Naive thymus-derived CD8-positive, alpha-beta T cell (primary cell): Measurements from ENCODE around the gene IPO9. TPM values are rescaled to one million over a fixed set of nuclear protein-coding genes. Genes with fewer than 3 reads are reported as not detected.
"Not testable (repeated sequence)": the region's sequence is repeated elsewhere in the genome, so short reads cannot be mapped to it uniquely, and the experiment has no call there.

Experiments
- ATAC-seq, 2 donors: fragments of 150-1000 bp; cut with Tn5 transposase in 1 of 2; sonication (Bioruptor Pico), chemical (Tn5 transposase) in 1 of 2; 1 replicate in 1 of 2; 2 replicates in 1 of 2; pipeline ENCODE4 v1.10.0; 2021; ENCODE audit warnings: mild to moderate bottlenecking in 2 of 2, moderate library complexity in 2 of 2
- POLR2A ChIA-PET: fragments of 350-600 bp; sonication (Branson Sonifier 250); formaldehyde crosslinking; loops from one replicate; lab custom pipeline; 2021; ENCODE audit warnings: antibody characterized with exemption; lab: Charles Lee
- DNase-seq, 10 donors: peaks; one replicate each; pipeline versions ENCODE4 v3.0.0 to v3.0.0-alpha.2; 2020 to 2022
- H3K27ac Mint-ChIP-seq, 10 donors: one replicate each; pipeline ENCODE4 v1.8.0; 2020 to 2022; ENCODE audit warnings: mild to moderate bottlenecking in 10 of 10, mixed read lengths in 10 of 10, moderate library complexity in 4 of 10, inconsistent platforms in 1 of 10
- H3K27me3 Mint-ChIP-seq, 5 donors: one replicate each; pipeline ENCODE4 v1.8.0; 2021 to 2022; ENCODE audit warnings: mixed read lengths in 5 of 5
- H3K36me3 Mint-ChIP-seq, 3 donors: one replicate each; pipeline ENCODE4 v1.8.0; 2020 to 2022; ENCODE audit warnings: mixed read lengths in 3 of 3, mild to moderate bottlenecking in 2 of 3, inconsistent platforms in 1 of 3
- H3K4me1 Mint-ChIP-seq, 4 donors: one replicate each; pipeline ENCODE4 v1.8.0; 2021 to 2022; ENCODE audit warnings: mixed read lengths in 4 of 4
- H3K4me3 Mint-ChIP-seq, 10 donors: one replicate each; pipeline ENCODE4 v1.8.0; 2020 to 2022; ENCODE audit warnings: mild to moderate bottlenecking in 10 of 10, mixed read lengths in 10 of 10, moderate library complexity in 6 of 10, inconsistent platforms in 1 of 10
- H3K9me3 Mint-ChIP-seq, 9 donors: one replicate each; pipeline ENCODE4 v1.8.0; 2020 to 2022; ENCODE audit warnings: mixed read lengths in 9 of 9, mild to moderate bottlenecking in 3 of 9, inconsistent platforms in 1 of 9, moderate library complexity in 1 of 9
- polyA plus RNA-seq, 3 donors: library from polyadenylated mRNA; unstranded; fragments of 300-500 nt; fragmentation: Illumina TruSeq; gene quantifications; one replicate each; pipeline ENCODE4 v1.2.3, GENCODE V29; 2021
- total RNA-seq, 8 experiments: library from RNA in 2 of 8; stranded (reverse) in 2 of 8; gene quantifications; one replicate each; pipeline ENCODE4 v1.2.3 and lab custom pipeline; 2021 to 2026

The IPO9 gene
- total and polyA plus RNA-seq, 5 experiments from 2014 or later = 14.4 to 40.8 (median 22.5) TPM

GRCh38 chr1:201894343-201895119 is 65.6 kb downstream of the IPO9 start:
- Mint-ChIP-seq H3K27me3 (peaks cover 25 to 46% (median 36%) of the 10 kb centered on the region in 5 donors), H3K9me3 (peaks cover 0 to 2% (median 0%) of the 10 kb centered on the region in 9 donors), H3K27ac (peak overlapping the region in 1 of 10 donors; percentile 15), H3K36me3 (peaks cover 0 to 2% (median 0%) of the 10 kb centered on the region in 3 donors), H3K4me1 (peaks cover 8 to 16% (median 11%) of the 10 kb centered on the region in 4 donors), H3K4me3 (no peak overlapping the region)
- ATAC-seq (no peak), DNase-seq (no peak)
- POLR2A ChIA-PET = no interaction called here

GRCh38 chr1:201895120-201895665 is 66.2 kb downstream of the IPO9 start:
- H3K27me3 Mint-ChIP-seq = peaks cover 24 to 46% (median 38%) of the 10 kb centered on the region in 5 donors
- peaks cover 0 to 2% (median 0%) of the 10 kb centered on the region in 9 donors for H3K9me3 Mint-ChIP-seq
- peaks cover 0 to 2% (median 0%) of the 10 kb centered on the region in 3 donors for H3K36me3 Mint-ChIP-seq
- POLR2A ChIA-PET = interaction anchor here (1.7 kb wide), 1 partner anchor 60 kb away, joined by 5 read pairs; the partner anchor contains the start of gene TIMM17A
- H3K4me1 Mint-ChIP-seq = peaks cover 5 to 13% (median 9%) of the 10 kb centered on the region in 4 donors
- H3K4me3 Mint-ChIP-seq = no peak overlapping the region
- DNase-seq (no peak), ATAC-seq (no peak)
- peak overlapping the region in 1 of 10 donors; percentile 41 for H3K27ac Mint-ChIP-seq

- Mint-ChIP-seq H3K36me3 (peaks cover 0 to 2% (median 0%) of the 10 kb centered on the region in 3 donors), H3K4me1 (peaks cover 5 to 13% (median 7%) of the 10 kb centered on the region in 4 donors), H3K9me3 (peaks cover 0 to 2% (median 0%) of the 10 kb centered on the region in 9 donors), H3K27me3 (peaks cover 18 to 36% (median 33%) of the 10 kb centered on the region in 5 donors), H3K27ac (peak overlapping the region in 9 of 10 donors; percentile 5 to 83 (median 54)), H3K4me3 (peak overlapping the region in 9 of 10 donors; percentile 4 to 77 (median 54))
- POLR2A ChIA-PET = interaction anchor here (1.7 kb wide), 1 partner anchor 59 kb away, joined by 5 read pairs; the partner anchor contains the start of gene TIMM17A
- peak; percentile 94 to 96 for ATAC-seq
- DNase-seq = peak; percentile 58 to 88 (median 73)
These were observed 67.2 kb downstream of the IPO9 start for GRCh38 chr1:201895913-201896807.

- Mint-ChIP-seq H3K4me1 (peaks cover 5 to 13% (median 7%) of the 10 kb centered on the region in 4 donors), H3K27ac (peak overlapping the region in 1 of 10 donors; percentile 33), H3K36me3 (peaks cover 0 to 2% (median 0%) of the 10 kb centered on the region in 3 donors), H3K27me3 (peaks cover 13 to 28% (median 25%) of the 10 kb centered on the region in 5 donors), H3K4me3 (no peak overlapping the region), H3K9me3 (peaks cover 0 to 2% (median 0%) of the 10 kb centered on the region in 9 donors)
- POLR2A ChIA-PET = interaction anchor here (1.7 kb wide), 1 partner anchor 58 kb away, joined by 5 read pairs; the partner anchor contains the start of gene TIMM17A
- no peak for ATAC-seq
- no peak for DNase-seq
These were observed 68.0 kb downstream of the IPO9 start for GRCh38 chr1:201896951-201897391.

GRCh38 chr1:201898240-201898894 is 69.4 kb downstream of the IPO9 start:
- Mint-ChIP-seq H3K4me1 (peaks cover 5 to 13% (median 7%) of the 10 kb centered on the region in 4 donors), H3K36me3 (peaks cover 0 to 2% (median 0%) of the 10 kb centered on the region in 3 donors), H3K27me3 (peaks cover 7 to 20% (median 14%) of the 10 kb centered on the region in 5 donors), H3K27ac (peak overlapping the region in 2 of 10 donors; percentile 48 to 80), H3K9me3 (no peaks in the 10 kb centered on the region), H3K4me3 (no peak overlapping the region)
- POLR2A ChIA-PET = no interaction called here
- ATAC-seq = no peak
- DNase-seq = no peak

GRCh38 chr1:201898992-201899391 is 70.0 kb downstream of the IPO9 start:
- no peak for DNase-seq
- no peak overlapping the region for H3K4me3 Mint-ChIP-seq
- POLR2A ChIA-PET = no interaction called here
- no peaks in the 10 kb centered on the region for H3K9me3 Mint-ChIP-seq
- peaks cover 5 to 13% (median 6%) of the 10 kb centered on the region in 4 donors for H3K4me1 Mint-ChIP-seq
- ATAC-seq = no peak
- peak overlapping the region in 1 of 10 donors; percentile 46 for H3K27ac Mint-ChIP-seq
- H3K36me3 Mint-ChIP-seq = no peaks in the 10 kb centered on the region
- H3K27me3 Mint-ChIP-seq = peaks cover 1 to 14% (median 8%) of the 10 kb centered on the region in 5 donors

- Mint-ChIP-seq H3K36me3 (no peaks in the 10 kb centered on the region), H3K27me3 (peaks cover 0 to 6% (median 0%) of the 10 kb centered on the region in 5 donors), H3K4me1 (peaks cover 5 to 8% (median 6%) of the 10 kb centered on the region in 4 donors), H3K27ac (no peak overlapping the region), H3K9me3 (no peaks in the 10 kb centered on the region), H3K4me3 (no peak overlapping the region)
- no peak for DNase-seq
- POLR2A ChIA-PET = interaction anchor here (1.3 kb wide), 1 partner anchor 11 kb away, joined by 3 read pairs; the partner anchor contains the start of gene SHISA4
- no peak for ATAC-seq
These were observed 70.9 kb downstream of the IPO9 start for GRCh38 chr1:201899683-201900429.

- ATAC-seq = no peak
- peaks cover 0 to 6% (median 0%) of the 10 kb centered on the region in 5 donors for H3K27me3 Mint-ChIP-seq
- POLR2A ChIA-PET = interaction anchor here (1.3 kb wide), 1 partner anchor 12 kb away, joined by 3 read pairs; the partner anchor contains the start of gene SHISA4
- peak overlapping the region in 1 of 10 donors; percentile 65 for H3K27ac Mint-ChIP-seq
- H3K4me3 Mint-ChIP-seq = no peak overlapping the region
- DNase-seq = no peak
- peaks cover 5 to 7% (median 6%) of the 10 kb centered on the region in 4 donors for H3K4me1 Mint-ChIP-seq
- H3K36me3 Mint-ChIP-seq = no peaks in the 10 kb centered on the region
- no peaks in the 10 kb centered on the region for H3K9me3 Mint-ChIP-seq
These were observed 71.5 kb downstream of the IPO9 start for GRCh38 chr1:201900476-201900875.

- not testable (repeated sequence) for ATAC-seq, H3K4me1 Mint-ChIP-seq, H3K36me3 Mint-ChIP-seq, DNase-seq, H3K9me3 Mint-ChIP-seq, H3K27ac Mint-ChIP-seq, H3K27me3 Mint-ChIP-seq, H3K4me3 Mint-ChIP-seq
- POLR2A ChIA-PET = interaction anchor here (1.3 kb wide), 1 partner anchor 12 kb away, joined by 3 read pairs; the partner anchor contains the start of gene SHISA4
These were observed 72.1 kb downstream of the IPO9 start for GRCh38 chr1:201901036-201901435.

GRCh38 chr1:201902198-201902597 is 73.2 kb downstream of the IPO9 start:
- no peak for ATAC-seq
- Mint-ChIP-seq H3K27ac (no peak overlapping the region), H3K4me1 (no peaks in the 10 kb centered on the region), H3K4me3 (no peak overlapping the region), H3K27me3 (peaks cover 0 to 6% (median 0%) of the 10 kb centered on the region in 5 donors), H3K36me3 (no peaks in the 10 kb centered on the region), H3K9me3 (no peaks in the 10 kb centered on the region)
- POLR2A ChIA-PET = no interaction called here
- DNase-seq = no peak

GRCh38 chr1:201903135-201903534 is 74.2 kb downstream of the IPO9 start:
- no peak for DNase-seq
- Mint-ChIP-seq H3K4me3 (no peak overlapping the region), H3K9me3 (no peaks in the 10 kb centered on the region), H3K36me3 (no peaks in the 10 kb centered on the region), H3K27ac (no peak overlapping the region), H3K27me3 (peaks cover 0 to 6% (median 0%) of the 10 kb centered on the region in 5 donors), H3K4me1 (no peaks in the 10 kb centered on the region)
- no peak for ATAC-seq
- POLR2A ChIA-PET = no interaction called here
